Right renal cortex interstitium (tissue), 3 donors: ENCODE results near the gene NAT16. TPM values are rescaled to one million over a fixed set of nuclear protein-coding genes. Genes with fewer than 3 reads are reported as not detected.

ENCODE experiments used
- DNase-seq, 3 donors: peaks; one replicate each; pipeline ENCODE4 v3.0.0-alpha.2; 2013; ENCODE audit warnings: low read depth in 3 of 3, low spot score in 2 of 3
- polyA plus RNA-seq, 3 donors: library from polyadenylated mRNA; unstranded; fragments of 120-200 nt; gene quantifications; one replicate each; pipeline ENCODE4 v1.2.1, GENCODE V29; 2013; ENCODE audit not compliant: insufficient read length in 3 of 3

NAT16 gene
- polyA plus RNA-seq, 3 donors, result not detected

DNA sequence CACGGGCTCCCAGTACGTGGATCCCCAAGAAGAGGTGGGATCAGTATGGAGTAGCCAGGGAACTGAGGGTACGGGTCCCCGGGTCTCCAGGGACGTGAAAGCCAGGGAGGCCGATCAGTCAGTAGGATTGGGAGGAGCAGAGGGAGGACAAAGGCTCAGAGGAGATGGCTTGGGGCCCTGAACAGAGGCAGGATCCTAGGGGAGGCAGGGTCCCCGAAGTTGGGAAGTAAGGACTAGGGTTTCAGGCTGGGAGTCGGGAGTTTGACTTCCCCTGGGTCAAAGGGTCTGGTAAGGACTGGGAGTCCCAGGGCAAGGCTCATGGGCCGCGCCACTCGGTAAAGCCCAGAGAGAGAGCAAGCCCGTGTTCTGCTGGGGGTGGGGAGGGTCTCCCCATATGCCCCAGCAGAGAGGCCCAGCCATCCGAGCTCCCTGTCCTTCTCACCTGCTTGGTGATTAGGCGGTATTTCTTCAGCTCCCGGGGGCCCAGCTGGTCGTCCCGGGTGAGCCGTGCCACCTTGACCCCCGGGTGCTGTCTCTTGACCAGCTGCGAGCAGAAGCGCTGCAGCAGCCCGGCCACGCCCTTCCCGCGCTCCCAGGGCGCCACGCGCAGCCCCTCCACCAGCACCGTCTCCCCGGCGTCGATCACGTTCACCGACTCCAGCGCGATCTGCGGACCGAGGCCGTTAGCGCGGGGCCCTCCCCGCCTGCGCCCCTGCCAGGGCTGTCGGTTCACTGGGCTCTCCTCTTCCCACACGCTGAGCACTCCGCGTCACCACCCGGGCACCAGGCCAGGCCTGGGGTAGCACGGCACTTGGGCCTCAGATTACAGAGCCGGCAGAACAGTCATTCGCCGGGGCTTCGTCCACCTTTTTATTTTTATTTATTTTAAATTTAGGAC, 7.0 kb downstream of the NAT16 start:
- no peak for DNase-seq

DNA sequence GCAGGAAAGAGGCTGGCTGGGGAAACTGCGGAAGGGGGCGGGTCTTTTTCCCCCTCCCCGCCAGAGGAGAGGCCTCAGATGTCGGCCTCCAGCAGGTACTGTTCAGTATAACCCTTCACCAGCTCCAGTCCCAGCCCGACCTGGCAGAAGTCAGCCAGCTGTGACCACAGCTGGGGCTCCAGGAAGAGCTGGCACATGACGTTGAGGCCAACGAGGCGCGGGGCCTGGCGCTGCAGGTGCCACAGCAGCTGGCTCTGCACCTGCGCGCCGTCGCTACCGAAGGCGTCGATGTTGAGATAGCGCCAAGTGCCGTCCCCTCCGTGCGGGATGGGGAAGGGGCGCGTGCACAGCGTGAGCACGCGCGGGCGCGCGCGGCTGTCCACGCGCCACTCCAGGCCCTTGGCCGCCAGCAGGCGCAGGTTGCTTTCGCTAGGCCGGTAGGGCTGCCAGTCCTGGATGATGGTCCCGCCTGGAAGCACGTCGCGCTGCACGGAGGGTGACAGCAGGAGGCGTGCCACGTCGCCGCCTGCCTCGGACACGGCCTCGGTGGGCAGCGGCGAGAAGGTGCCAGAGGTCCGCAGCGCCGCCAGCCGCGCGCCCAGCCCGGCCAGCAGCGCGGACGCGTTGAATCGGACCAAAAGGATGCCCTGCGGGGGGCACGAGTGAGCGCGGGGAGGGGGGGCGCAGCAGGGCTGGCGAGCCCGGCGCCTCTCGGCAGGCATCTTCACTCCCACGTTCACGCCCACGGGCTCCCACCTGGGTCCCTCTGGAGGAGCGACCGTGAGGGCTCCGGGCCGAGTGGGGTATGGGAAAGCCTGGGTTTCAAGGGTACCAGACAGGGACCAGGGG, 7.9 kb downstream of the NAT16 start:
- DNase-seq, result no peak

DNA sequence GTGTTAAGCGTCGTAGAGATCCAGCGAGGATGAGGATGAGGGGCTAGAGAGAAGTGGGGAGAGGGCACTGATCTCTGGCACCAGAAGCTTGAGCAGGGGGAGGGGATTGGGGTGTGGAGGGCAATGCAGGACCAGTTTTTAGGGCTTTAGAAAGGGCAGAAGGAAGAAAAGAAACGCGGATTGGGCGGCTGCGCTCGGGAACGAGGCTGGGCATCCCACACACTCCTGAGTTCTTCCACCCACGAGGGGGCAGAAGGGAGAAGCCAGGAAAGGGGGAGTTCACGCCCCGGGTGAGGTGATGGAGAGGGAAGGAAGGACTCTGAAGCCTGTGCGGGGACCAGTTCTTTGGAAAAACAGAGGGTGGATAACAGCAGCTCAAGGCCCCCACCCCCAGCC, 8.7 kb downstream of the NAT16 start:
- DNase-seq, result no peak

DNA sequence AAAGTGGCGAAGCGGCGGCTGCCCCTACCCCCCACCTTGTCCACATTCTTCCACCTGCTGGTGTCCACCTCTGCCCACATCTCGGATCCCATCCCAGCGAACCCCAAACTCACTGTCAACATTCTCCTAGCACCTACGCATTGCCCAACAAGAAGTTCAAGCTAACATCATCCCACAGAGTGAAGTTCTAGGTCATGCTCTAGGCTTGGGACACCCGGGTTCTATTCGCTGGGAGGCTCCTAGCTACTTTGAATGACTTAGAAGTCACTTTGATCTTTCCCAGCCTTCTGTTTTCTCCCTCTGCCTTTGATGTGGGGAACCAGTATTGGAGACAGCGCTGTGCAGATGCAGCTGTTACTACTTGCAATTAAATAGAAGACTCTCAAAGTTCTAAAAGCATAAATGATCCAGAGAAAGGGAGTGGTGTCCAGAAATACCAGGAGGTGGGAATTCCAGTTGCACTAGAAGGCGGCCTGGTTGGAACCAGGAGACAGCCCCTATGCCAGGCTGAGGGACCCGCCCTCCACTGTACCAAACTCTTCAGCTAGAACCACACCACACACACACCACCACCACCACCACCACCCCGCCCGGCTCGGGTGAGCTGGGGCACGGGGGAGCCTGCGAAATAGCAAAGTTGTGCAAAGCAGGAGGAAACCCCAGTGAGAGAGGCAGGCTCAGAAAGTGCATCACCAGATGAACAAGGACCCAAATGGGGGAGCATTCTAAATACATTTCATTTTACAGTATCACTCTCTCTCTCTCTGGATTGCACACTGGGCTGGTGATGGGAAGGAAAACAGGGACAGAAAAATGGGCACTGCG, 9.3 kb downstream of the NAT16 start:
- DNase-seq, result no peak

DNA sequence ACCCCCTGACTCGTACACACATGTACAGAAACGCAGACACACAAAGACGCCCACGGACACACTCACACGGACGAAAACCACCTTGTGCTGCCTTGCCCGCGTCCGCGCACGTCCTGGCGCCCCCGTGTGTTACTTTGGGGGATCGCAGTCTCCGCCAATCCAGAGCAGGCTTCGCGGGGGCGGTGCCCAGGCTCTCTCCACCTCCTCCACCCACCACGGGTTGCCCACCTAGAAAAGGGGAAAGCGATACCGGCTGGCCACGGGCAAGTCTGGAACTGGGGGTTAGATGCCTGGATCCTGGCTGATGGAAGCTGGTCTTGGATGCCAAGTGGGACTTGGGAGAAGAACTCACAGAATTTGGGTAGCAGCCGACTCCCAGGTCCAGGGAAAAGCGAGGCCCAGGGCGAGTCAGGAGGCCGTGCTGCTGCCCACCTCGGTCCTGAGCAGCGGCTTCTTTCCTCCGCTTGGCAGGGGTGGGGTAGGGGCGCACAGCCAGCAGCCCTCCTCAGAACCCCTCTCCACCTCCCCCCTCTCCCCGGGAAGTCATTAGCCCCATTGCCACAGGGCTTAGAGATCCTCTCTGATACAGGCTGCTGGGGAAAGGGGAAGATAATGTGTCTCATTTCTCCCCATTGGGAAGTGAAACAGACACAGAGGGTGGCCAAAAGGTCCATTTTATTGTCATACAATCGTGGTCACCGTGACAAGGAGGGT, 10.1 kb downstream of the NAT16 start:
- no peak for DNase-seq

DNA sequence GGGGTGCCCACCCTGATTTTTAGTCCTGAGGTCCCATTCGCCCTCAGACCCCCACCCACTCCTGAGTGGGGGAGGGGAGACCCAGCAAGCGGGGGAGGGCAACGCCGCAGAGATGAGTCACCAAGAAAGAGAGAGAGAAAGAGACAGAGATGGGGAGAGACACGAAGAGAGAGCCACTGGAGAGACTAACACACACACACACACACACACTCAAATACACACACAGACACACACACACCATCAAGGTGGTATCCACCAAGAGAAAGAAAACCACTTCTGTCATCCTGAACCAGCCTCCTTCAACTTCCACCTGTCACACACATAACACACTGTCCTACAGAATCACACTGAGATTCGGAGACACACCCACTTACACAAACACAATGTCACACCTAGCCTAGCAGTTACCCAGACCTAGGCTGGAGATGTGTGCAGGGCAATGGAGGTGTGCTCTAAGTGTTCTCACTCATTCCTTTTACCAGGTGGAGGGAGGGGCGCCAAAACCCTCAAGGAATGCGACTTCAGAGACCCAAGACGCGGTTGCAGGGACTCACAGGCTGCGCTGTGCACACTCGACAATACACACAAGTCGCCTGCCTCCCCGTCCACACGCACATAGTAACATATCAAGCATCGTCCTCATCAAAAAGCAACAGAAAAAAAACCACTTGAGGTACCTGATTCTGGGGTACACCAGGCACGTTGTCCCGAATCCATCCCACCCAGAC, 10.8 kb downstream of the NAT16 start:
- no peak for DNase-seq

DNA sequence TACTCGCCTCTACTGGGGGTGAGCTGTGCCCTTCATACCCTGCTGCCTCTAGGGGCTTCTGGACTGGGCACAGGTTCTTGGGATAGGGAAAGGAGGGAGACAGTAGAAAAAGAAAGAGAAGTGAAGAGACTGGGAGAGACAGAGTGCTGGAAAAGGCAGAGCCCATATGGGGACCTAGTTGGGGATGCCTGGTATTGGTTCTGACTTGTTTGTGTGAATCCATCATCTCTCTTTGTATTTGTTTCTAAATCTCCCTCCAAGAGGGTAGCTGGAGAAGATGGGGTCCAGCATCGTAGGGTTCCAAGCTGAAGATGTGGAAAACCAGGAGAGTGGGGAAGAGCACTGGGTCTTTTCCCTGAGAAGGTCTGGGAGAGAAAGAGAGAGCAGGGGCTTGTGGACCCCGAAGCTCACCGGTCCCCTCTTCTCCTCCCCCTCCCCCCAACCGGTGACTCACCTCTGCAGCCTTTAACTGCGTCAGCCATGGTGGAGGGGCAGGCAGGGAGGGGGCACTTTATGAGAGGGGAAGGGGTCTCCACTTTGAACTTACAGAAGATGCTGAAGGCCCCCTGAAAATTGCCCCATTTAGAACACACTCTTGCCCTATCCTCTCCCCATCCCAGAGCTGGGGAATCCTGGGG, 11.6 kb downstream of the NAT16 start:
- no peak for DNase-seq

DNA sequence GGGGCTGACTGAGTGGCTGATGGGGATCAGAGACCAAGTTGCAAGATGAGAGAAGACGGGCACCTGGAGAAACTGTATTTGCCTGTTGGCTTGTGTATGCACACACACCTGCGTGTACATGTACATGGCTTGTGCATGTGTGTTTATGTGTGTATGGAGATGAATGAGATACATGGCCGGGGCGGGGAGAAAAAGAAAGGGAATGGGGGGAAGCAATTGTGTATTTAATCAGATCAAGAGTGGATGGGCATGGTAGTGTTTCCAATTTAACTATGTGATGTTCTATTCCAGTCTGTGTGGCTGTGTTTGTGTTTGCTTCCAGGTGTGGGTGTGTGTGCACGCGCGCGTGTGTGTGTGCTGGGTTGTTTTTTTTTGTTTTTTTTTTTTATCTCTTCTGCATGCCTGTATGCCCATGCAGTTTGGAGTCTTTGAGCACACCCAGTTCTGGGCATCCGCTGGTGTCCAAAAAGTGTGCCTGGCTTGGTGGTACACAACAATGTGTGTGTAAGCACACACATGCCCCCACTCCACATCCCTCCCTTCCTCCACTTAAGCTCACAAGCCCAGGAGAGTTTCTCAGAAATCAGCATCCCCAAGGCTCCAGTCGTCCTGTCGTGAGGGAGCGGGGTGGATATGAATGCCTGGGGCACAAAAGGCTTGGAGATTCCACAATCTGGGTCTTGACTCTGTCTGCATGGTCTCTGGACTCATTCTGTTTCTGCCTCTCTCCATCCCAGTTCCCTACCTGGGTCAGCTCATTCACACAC, 12.3 kb downstream of the NAT16 start:
- no peak for DNase-seq

DNA sequence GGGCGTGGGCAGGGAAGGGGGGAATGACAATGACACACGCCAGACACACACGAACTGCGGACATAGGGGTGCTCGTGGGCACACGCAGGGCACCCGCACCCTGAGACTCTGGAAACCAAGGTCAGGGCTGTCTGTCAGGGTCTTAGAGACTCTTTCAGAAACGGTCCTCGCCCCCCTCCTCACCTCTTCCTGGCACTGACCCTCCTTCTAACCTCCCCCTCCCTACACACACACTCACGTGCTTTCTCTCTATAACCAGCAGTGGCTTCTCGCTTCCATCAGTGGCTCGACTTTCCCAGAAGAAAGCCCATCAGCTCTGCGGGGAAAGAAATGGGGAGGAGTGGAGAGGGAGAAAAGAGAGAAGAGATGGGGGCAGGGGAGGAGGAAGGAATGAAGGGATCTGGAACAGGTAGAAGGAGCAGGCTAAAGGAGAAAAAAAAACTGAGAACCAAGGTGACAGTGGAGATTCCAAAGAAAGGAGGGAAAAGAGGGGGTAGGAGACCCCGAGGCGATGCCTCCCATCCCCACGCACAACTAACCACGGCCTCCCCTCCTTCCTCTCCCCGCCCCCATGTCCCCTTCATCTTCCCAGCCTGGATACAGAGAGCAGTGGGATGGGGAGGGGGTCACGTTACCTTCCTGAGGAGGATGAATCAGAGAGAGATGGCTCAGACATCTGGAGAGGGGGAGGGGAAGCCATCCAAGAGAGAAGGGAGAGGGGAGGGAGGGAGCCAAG, 13.0 kb downstream of the NAT16 start:
- DNase-seq, result no peak

DNA sequence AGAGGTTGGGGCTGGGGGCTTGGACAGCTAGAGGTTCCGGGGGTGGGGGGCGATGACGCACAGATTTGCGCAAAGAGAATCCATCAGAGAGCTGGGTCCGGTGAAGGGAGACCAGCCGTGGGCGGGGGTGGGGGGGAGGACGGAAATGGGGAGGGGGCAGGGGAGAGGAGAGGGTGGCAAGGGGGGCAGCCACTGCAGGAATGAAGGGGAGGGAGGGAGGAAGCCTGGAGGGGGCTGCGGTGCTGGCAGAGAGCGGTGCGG, 13.5 kb downstream of the NAT16 start:
- DNase-seq, result no peak

DNA sequence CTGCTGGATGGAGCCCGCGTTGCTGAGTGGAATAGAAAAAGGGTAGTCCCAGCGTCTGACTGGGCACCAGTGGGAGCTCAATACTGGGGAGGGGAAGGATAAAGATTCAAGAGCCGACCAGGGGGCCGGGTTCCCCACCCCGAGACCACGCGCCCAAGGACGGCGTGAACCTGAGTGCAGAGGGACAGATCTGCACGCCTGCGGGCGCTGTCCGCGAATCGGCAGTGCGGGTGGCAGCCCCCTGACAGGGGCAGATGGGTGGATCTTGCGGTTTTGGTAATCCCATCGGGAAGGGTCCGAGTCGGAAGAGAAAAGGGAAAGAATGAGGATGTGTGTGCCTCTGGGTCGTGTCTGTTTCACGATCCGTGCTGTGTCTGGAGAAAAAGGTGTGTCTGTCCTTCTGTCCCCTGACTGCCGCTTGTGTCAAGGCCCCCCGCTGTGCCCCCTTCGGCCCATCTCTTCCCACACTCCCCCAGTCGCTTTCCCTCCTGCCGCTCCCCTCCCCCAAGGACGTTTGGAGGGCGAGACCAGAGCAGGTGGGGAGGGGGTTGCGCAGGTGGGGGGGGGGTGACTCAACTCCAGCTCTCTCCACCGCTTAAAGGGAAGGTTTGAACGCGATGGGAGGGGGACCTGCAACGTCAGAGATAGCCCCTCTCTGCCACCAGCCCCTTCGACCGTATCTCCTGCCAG, 14.0 kb downstream of the NAT16 start:
- no peak for DNase-seq

DNA sequence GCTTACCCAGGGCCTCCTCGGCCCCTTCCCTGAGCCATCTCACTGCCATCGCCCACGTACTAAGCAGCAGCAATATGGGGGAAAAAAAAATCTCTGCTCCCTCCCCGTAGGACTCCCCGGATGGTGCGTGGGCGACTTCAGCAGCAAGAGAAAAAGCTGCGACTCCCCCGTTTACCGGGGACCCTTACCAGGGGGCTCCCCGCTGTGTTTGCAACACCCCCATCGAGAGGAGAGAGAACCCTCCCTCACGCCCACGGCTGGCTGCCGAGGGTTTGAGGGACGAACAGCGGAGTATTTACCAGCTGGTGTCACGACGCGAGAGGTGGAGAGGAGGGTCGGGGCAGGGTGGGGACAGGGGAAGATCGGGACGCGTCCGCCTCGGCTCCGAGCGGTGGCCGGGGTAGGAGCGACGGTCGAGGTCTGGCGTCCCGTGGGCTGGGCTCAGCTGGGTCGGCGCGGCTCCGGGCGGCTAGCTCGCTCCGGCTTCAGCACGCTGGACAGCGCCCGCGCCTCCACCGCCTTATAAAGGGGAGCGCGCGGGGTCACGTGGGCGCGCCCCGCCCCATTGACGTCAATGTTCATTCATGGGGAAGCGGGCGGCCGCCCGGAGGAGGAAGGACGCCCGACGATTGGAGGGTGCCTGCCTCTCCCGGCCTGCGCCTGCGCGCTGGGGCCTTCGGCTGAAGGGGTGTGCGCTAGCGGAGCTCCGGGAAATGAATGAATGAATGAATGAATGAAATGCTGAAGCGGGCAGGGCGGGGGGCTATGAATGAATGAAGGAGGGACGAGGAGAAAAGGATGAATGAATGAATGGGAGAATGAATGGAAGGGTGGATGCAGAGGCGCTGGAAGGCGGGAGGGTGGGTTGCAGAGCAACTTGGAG, 14.8 kb downstream of the NAT16 start, which contains the start of gene VGF:
Gene VGF, minus strand, starts transcription at position 495 of the 883 bp plus-strand sequence. CDS start 726 bp downstream, outside the sequence.
- peak in 2 of 3 donors; percentile 70 to 85 for DNase-seq

DNA sequence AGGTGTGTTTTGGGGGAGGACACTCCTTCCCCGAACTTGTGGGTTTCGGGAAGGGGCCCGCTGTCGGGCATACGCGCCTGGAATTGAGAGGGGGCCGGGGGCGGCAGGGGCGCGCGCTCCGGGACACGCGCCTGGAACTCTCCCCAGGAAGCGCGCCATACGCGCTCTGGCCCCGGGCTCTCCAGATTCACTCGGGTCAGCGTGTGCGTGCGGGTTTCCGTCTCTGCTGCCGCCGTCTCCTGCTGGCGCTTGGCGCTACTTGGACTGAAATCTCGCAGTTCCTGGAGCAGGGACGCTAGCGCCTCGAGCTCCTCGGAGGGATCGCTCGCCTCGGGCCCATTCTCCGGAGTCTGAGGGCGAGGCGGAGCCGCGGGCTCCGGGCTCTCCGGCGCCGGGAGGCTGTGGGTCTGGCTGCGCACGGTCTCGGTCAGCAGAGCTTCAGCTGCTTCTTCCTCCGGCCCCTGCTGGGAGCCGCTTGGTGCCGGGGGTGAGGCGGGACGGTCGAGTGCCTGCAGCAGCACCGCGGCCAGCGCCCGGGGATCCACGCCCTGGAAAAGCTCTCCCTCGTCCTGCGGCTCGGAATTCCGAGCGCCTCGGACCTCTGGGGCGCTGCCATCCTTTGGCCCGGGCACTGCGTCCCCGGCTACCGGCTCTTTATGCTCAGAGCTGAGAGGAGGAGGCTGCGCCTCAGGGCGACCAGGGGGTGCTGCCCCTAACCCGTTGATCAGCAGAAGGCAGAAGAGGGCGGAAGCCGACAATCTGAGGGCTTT, 15.8 kb downstream of the NAT16 start:
- no peak for DNase-seq

DNA sequence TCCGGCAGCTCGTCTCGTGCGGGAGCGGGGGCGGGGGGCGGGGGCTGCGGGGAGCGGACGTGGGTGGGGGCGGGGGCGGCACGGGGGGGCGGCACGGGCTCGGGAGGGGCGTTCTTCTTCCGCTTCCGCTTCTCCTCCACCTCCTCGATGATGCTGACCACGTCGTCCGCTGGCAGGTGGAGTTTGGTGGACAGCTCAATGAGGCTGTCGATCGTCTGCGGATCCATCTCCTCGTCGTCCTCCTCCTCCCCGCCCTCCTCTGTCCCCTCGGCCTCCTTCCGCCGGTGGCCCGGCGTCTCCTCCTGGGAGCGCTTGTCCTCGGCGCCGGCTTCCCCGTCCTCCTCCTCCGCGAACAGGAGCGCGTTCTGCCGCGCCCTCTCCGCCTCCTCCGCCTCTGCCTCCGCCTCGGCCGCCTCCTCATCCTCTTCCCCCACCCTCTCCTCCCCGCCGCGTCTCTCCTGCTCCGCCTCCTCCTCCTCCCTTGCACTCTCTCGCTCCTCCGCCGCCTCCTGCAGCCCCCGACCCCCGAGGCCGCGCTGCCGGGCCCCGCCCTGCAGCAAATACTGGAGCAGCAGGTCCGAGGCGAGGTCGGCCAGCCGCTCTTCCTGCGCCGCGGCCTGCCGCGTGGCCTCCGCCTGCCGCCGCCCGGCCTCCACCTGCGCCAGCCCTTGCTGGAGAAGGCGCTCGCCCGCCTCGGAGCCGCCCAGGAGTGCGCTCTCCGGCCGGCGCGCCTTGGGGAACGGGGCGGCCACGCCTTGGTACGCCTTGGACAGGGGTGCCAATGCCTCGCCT, 16.6 kb downstream of the NAT16 start:
- no peak for DNase-seq
